Testis (tissue), 5 donors: ENCODE measurements around the gene DDB1. TPM values are rescaled to one million over a fixed set of nuclear protein-coding genes. Genes with fewer than 3 reads are reported as not detected.
A peak's percentile ranks its signal among the peaks of the same experiment; 100 is the strongest.

Source experiments
- DNase-seq: peaks from one replicate; pipeline ENCODE4 v3.0.0-alpha.2; 2019
- H3K27ac ChIP-seq, 2 donors: fragments of 200-600 bp; sonication (generic); one replicate each; pipeline ENCODE4 v1.5.1; 2019
- H3K27me3 ChIP-seq: fragments of 200-600 bp; sonication (generic); one replicate; pipeline ENCODE4 v1.5.1; 2019
- H3K36me3 ChIP-seq: fragments of 200-600 bp; sonication (generic); one replicate; pipeline ENCODE4 v1.5.1; 2017; ENCODE audit warnings: low read depth; ENCODE audit errors: missing control alignments
- H3K4me1 ChIP-seq: fragments of 200-600 bp; sonication (generic); one replicate; pipeline ENCODE4 v1.5.1; 2019
- H3K4me3 ChIP-seq, 2 donors: fragments of 200-600 bp; sonication (generic); one replicate each; pipeline ENCODE4 v1.5.1; 2017 to 2019
- H3K9me3 ChIP-seq: fragments of 200-600 bp; sonication (generic); one replicate; pipeline ENCODE4 v1.5.1; 2017
- CTCF ChIP-seq, 3 experiments: fragments of 450-650 bp in 2 of 3; fragments of 200-600 bp in 1 of 3; sonication (generic) in 1 of 3; IDR thresholded peaks; one replicate each; pipeline ENCODE4 v1.5.1; 2016 to 2019; ENCODE audit warnings: antibody characterized with exemption in 3 of 3, mild to moderate bottlenecking in 2 of 3, moderate library complexity in 1 of 3
- POLR2A ChIP-seq: fragments of 450-650 bp; IDR thresholded peaks from one replicate; pipeline ENCODE4 v1.6.1; 2017; ENCODE audit warnings: antibody characterized with exemption, mild to moderate bottlenecking, moderate library complexity
- WGBS, 2 donors: methylation state at CpG; one replicate each; pipeline ENCODE4 v1.1.5; 2018; 5-methylcytosine and 5-hydroxymethylcytosine counted together
- intact Hi-C: fragments of 100-400 bp; cut with DNase I; formaldehyde crosslinking; loops from one replicate; pipeline ENCODE4 v1.15.1; 2023; ENCODE audit warnings: low total_unique reads
- long read RNA-seq, 2 donors: transcript quantifications; one replicate each; lab custom pipeline, GENCODE V29; 2026
- polyA plus RNA-seq: library from polyadenylated mRNA; stranded (reverse); fragments of 350-450 nt; fragmentation: Illumina TruSeq; extraction: RNeasy Lipid Tissue Mini Kit (QIAGEN cat#74804); gene quantifications from one replicate; pipeline ENCODE4 v1.2.3, GENCODE V29; 2014; ENCODE audit warnings: low read depth, low replicate concordance; ENCODE audit not compliant: insufficient read depth
- total RNA-seq, 2 donors: library from RNA; depleted of rRNA; stranded (reverse); fragments of >200 nt; gene quantifications; one replicate each; pipeline ENCODE4 v1.2.3, GENCODE V29; 2016

Gene DDB1
- total RNA-seq (100 to 1,000 TPM; 266 to 333 TPM), polyA plus RNA-seq (257 TPM)
- long read RNA-seq, donor 1, full-length matches to known transcripts, result 34 of 131 reads
- long read RNA-seq, donor 1, partial matches to known transcripts, result 97 of 131 reads
- long read RNA-seq, donor 1, other reads (novel, unspliced or antisense), result 0 of 131 reads
- long read RNA-seq, donor 2, full-length matches to known transcripts, result 16 of 100 reads
- long read RNA-seq, donor 2, partial matches to known transcripts, result 84 of 100 reads
- long read RNA-seq, donor 2, other reads (novel, unspliced or antisense), result 0 of 100 reads

- H3K27ac ChIP-seq, result peak within 1 kb of the TSS; percentile 82 to 95
- peak within 1 kb of the TSS; percentile 85 to 91 for H3K4me3 ChIP-seq
- WGBS, 2 donors, result 0% methylated on average over 3 to 81 of the region's 81 CpGs
- intact Hi-C loops, result loop anchor here (10.0 kb wide), 1 partner anchor 102 kb away; the partner anchor contains the start of gene SDHAF2
- TF ChIP-seq POLR2A (peak; percentile 57), CTCF (IDR thresholded peaks at IDR 0.05) (peak in 1 of 3 experiments; percentile 2)
- no peaks in the 10 kb centered on the region for H3K36me3 ChIP-seq
- peaks cover 56% of the 10 kb centered on the region for H3K4me1 ChIP-seq
- no peaks in the 10 kb centered on the region for H3K9me3 ChIP-seq
- DNase-seq, result peak; percentile 97
- no peaks in the 10 kb centered on the region for H3K27me3 ChIP-seq
Measured at GRCh38 chr11:61332797-61333549, at the start of gene DDB1, which contains the start of gene TKFC. Gene DDB1 (minus strand): TSS chr11:61333105. CDS start chr11:61332968, 137 bp downstream. Gene TKFC (plus strand): TSS chr11:61333228. CDS start chr11:61334729, 1,501 bp downstream.

- intact Hi-C loops, result no loop called here
- Histone ChIP-seq H3K4me3 (peak overlapping the region in 1 of 2 donors; percentile 10), H3K27ac (no peak overlapping the region), H3K27me3 (no peaks in the 10 kb centered on the region), H3K4me1 (no peaks in the 10 kb centered on the region), H3K36me3 (no peaks in the 10 kb centered on the region), H3K9me3 (no peaks in the 10 kb centered on the region)
- DNase-seq, result no peak
- no peak for TF ChIP-seq CTCF (IDR thresholded peaks at IDR 0.05)
- no peak for TF ChIP-seq POLR2A
- WGBS, 2 donors, result 71 to 87% methylated on average over 9 of the region's 9 CpGs
Measured at GRCh38 chr11:61380884-61381283, 48.0 kb upstream of the DDB1 start.

GRCh38 chr11:61378713-61379313, 45.9 kb upstream of the DDB1 start:
- intact Hi-C loops, result no loop called here
- Histone ChIP-seq H3K4me3 (no peak overlapping the region), H3K27me3 (no peaks in the 10 kb centered on the region), H3K9me3 (no peaks in the 10 kb centered on the region), H3K27ac (no peak overlapping the region), H3K36me3 (no peaks in the 10 kb centered on the region), H3K4me1 (no peaks in the 10 kb centered on the region)
- 84 to 88% methylated on average over 5 of the region's 5 CpGs for WGBS, 2 donors
- TF ChIP-seq CTCF (IDR thresholded peaks at IDR 0.05) (no peak), POLR2A (no peak)
- DNase-seq, result peak; percentile 54

- WGBS, 2 donors, result 93 to 96% methylated on average over 6 of the region's 6 CpGs
- H3K27ac ChIP-seq, result no peak overlapping the region
- intact Hi-C loops, result no loop called here
Measured at GRCh38 chr11:61377461-61378160, 44.7 kb upstream of the DDB1 start.

More at GRCh38 chr11:61377461-61378160, 44.7 kb upstream of the DDB1 start:
- no peak for TF ChIP-seq CTCF (IDR thresholded peaks at IDR 0.05)
- TF ChIP-seq POLR2A, result no peak
- no peak for DNase-seq
- Histone ChIP-seq H3K27me3 (no peaks in the 10 kb centered on the region), H3K36me3 (no peaks in the 10 kb centered on the region), H3K9me3 (no peaks in the 10 kb centered on the region), H3K4me3 (no peak overlapping the region), H3K4me1 (no peaks in the 10 kb centered on the region)
